GM21786 (cell line): ENCODE data around the gene PIP5KL1.

Source experiments
- ATAC-seq: cut with Tn5 transposase; IDR thresholded peaks from one replicate; pipeline ENCODE4 v1.9.1; 2021; ENCODE audit not compliant: unreplicated experiment

Gene PIP5KL1

GRCh38 chr9:127916720-127917581 is 13.6 kb downstream of the PIP5KL1 start, which contains the start of gene ST6GALNAC4:
TSS of gene ST6GALNAC4 (minus strand) at chr9:127917041. CDS start at chr9:127916419, 622 bp downstream.
- ATAC-seq = peak; percentile 65

- no peak for ATAC-seq
Observed at GRCh38 chr9:127915801-127916719, 14.5 kb downstream of the PIP5KL1 start.

GRCh38 chr9:127915325-127915752 is 15.2 kb downstream of the PIP5KL1 start:
- no peak for ATAC-seq

- ATAC-seq = no peak
Observed at GRCh38 chr9:127913682-127914081, 16.9 kb downstream of the PIP5KL1 start.

- ATAC-seq = no peak
Observed at GRCh38 chr9:127912882-127913281, 17.7 kb downstream of the PIP5KL1 start.

GRCh38 chr9:127912296-127912695 is 18.3 kb downstream of the PIP5KL1 start:
- ATAC-seq = no peak

GRCh38 chr9:127910613-127911205 is 19.9 kb downstream of the PIP5KL1 start:
- ATAC-seq = no peak

- ATAC-seq = no peak
Observed at GRCh38 chr9:127909839-127910273, 20.7 kb downstream of the PIP5KL1 start.

GRCh38 chr9:127908660-127908926 is 22.0 kb downstream of the PIP5KL1 start:
- ATAC-seq = no peak

GRCh38 chr9:127907867-127908659 is 22.5 kb downstream of the PIP5KL1 start:
- ATAC-seq = no peak

GRCh38 chr9:127905788-127906191 is 24.8 kb downstream of the PIP5KL1 start:
- no peak for ATAC-seq

GRCh38 chr9:127905004-127905728 is 25.4 kb downstream of the PIP5KL1 start:
- ATAC-seq = no peak

- ATAC-seq = no peak
Observed at GRCh38 chr9:127904561-127905003, 26.0 kb downstream of the PIP5KL1 start.

GRCh38 chr9:127903557-127904475 is 26.8 kb downstream of the PIP5KL1 start:
- peak; percentile 27 for ATAC-seq

- ATAC-seq = peak; percentile 41
Observed at GRCh38 chr9:127899128-127899943, 31.2 kb downstream of the PIP5KL1 start, which contains the start of gene ST6GALNAC6. TSS of gene ST6GALNAC6 (minus strand) at chr9:127899603. CDS start at chr9:127897981, 1,622 bp downstream.

- ATAC-seq = no peak
Observed at GRCh38 chr9:127898433-127899127, 32.0 kb downstream of the PIP5KL1 start.

GRCh38 chr9:127897193-127897692 is 33.3 kb downstream of the PIP5KL1 start:
- ATAC-seq = no peak
